Smooth muscle cell (in vitro differentiated cells): ENCODE results near the gene UGCG. TPM values are rescaled to one million over a fixed set of nuclear protein-coding genes. Genes with fewer than 3 reads are reported as not detected.

Experiments used
- DNase-seq: peaks from one replicate; lab custom pipeline; 2025; ENCODE audit not compliant: unreplicated experiment; lab: John Stamatoyannopoulos, UW
- H2AFZ ChIP-seq: fragments of 200-600 bp; sonication (generic); 2 replicates; pipeline ENCODE4 v1.6.0; 2016; ENCODE audit warnings: antibody characterized with exemption, low read depth, mild to moderate bottlenecking
- H3F3A ChIP-seq: fragments of 200-600 bp; sonication (generic); 2 replicates; pipeline ENCODE4 v1.6.0; 2017; ENCODE audit warnings: antibody characterized with exemption, low read depth
- H3K27ac ChIP-seq: fragments of 200-600 bp; sonication (generic); 2 replicates; pipeline ENCODE4 v1.5.1; 2016; ENCODE audit warnings: low read depth, mild to moderate bottlenecking
- H3K27me3 ChIP-seq: fragments of 200-600 bp; sonication (generic); 2 replicates; pipeline ENCODE4 v1.6.1; 2016; ENCODE audit warnings: low read depth, mild to moderate bottlenecking
- H3K36me3 ChIP-seq: fragments of 200-600 bp; sonication (generic); 2 replicates; pipeline ENCODE4 v1.5.1; 2016; ENCODE audit warnings: low read depth
- H3K4me1 ChIP-seq: fragments of 200-600 bp; sonication (generic); 2 replicates; pipeline ENCODE4 v1.5.1; 2016; ENCODE audit warnings: low read depth
- H3K4me2 ChIP-seq: fragments of 200-600 bp; sonication (generic); 2 replicates; pipeline ENCODE4 v1.6.0; 2016; ENCODE audit warnings: mild to moderate bottlenecking
- H3K4me3 ChIP-seq: fragments of 200-600 bp; sonication (generic); 2 replicates; pipeline ENCODE4 v1.5.1; 2016; ENCODE audit warnings: mild to moderate bottlenecking
- H3K79me2 ChIP-seq: fragments of 200-600 bp; sonication (generic); 2 replicates; pipeline ENCODE4 v1.6.0; 2016; ENCODE audit warnings: low read depth, mild to moderate bottlenecking
- H3K9ac ChIP-seq: fragments of 200-600 bp; sonication (generic); 2 replicates; pipeline ENCODE4 v1.6.0; 2016; ENCODE audit warnings: low read depth
- H3K9me3 ChIP-seq: fragments of 200-600 bp; sonication (generic); replicated peaks from 2 replicates; pipeline ENCODE4 v1.5.1; 2016; ENCODE audit warnings: low read depth
- H4K20me1 ChIP-seq: fragments of 200-600 bp; sonication (generic); 2 replicates; pipeline ENCODE4 v1.6.0; 2016; ENCODE audit warnings: low read depth
- WGBS: methylation state at CpG from one replicate; pipeline ENCODE4 v1.1.7; 2016; ENCODE audit warnings: low lambda C conversion rate; 5-methylcytosine and 5-hydroxymethylcytosine counted together
- polyA plus RNA-seq: library from polyadenylated mRNA; unstranded; fragments of >200 nt; fragmentation: Nextera tagmentation; extraction: Ambion mirVana; gene quantifications from 2 replicates; pipeline ENCODE4 v1.2.1, GENCODE V29; 2016
- total RNA-seq: library from RNA; depleted of rRNA; stranded (reverse); fragments of >200 nt; gene quantifications from 2 replicates; pipeline ENCODE4 v1.2.3, GENCODE V29; 2014
- TF ChIP-seq, protein P1 (sequence below): fragments of 200-600 bp; sonication (generic); IDR thresholded peaks from 2 replicates; pipeline ENCODE4 v1.5.1; 2017; ENCODE audit warnings: borderline replicate concordance, mild to moderate bottlenecking, antibody characterized with exemption; ENCODE audit not compliant: insufficient read depth, poor library complexity, severe bottlenecking

The UGCG gene
- total and polyA plus RNA-seq, 2 experiments from 2014 or later = 21.3 to 34.0 TPM

DNA sequence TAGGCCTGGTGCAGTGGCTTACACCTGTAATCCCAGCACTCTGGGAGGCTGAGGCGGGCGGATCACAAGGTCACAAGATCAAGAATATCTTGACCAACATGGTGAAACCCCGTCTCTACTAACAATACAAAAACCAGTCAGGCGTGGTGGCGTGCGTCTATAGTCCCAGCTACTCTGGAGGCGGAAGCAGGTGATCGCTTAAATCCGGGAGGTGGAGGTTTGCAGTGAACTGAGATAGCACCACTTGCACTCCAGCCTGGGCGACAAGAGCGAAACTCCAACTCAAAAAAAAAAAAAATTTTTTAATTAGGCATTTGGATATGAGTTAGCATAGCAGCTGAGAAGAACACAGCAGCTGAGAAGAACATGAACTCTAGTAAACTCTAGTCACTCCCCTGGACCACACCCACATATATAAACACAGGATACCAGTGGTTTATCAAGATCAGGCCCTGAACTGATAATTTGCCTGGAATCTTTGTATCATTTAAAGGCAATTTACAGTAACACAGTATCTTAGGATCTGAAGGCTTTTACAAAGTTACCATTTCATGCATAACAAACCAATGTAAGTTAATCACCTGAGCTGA is 4.6 kb upstream of the UGCG start:
- Histone ChIP-seq H3K4me2 (no peak overlapping the region), H3K79me2 (peaks cover 1% of the 10 kb centered on the region), H3K27ac (no peak overlapping the region), H3K4me3 (no peak overlapping the region), H3K9ac (no peak overlapping the region), H3K36me3 (no peaks in the 10 kb centered on the region), H3K4me1 (no peaks in the 10 kb centered on the region), H3K27me3 (no peaks in the 10 kb centered on the region), H4K20me1 (no peaks in the 10 kb centered on the region), H3F3A (peaks cover 3% of the 10 kb centered on the region), H3K9me3 (no peaks in the 10 kb centered on the region), H2AFZ (no peak overlapping the region)
- no peak for DNase-seq
- 94% methylated on average over 11 of the region's 11 CpGs for WGBS
- TF ChIP-seq, protein P1, sequence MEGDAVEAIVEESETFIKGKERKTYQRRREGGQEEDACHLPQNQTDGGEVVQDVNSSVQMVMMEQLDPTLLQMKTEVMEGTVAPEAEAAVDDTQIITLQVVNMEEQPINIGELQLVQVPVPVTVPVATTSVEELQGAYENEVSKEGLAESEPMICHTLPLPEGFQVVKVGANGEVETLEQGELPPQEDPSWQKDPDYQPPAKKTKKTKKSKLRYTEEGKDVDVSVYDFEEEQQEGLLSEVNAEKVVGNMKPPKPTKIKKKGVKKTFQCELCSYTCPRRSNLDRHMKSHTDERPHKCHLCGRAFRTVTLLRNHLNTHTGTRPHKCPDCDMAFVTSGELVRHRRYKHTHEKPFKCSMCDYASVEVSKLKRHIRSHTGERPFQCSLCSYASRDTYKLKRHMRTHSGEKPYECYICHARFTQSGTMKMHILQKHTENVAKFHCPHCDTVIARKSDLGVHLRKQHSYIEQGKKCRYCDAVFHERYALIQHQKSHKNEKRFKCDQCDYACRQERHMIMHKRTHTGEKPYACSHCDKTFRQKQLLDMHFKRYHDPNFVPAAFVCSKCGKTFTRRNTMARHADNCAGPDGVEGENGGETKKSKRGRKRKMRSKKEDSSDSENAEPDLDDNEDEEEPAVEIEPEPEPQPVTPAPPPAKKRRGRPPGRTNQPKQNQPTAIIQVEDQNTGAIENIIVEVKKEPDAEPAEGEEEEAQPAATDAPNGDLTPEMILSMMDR = no peak

- Histone ChIP-seq H3K4me1 (peaks cover 17% of the 10 kb centered on the region), H3K27me3 (no peaks in the 10 kb centered on the region), H3K27ac (peak overlapping the region; percentile 70), H3K9me3 (no peaks in the 10 kb centered on the region), H3F3A (peaks cover 3% of the 10 kb centered on the region), H4K20me1 (peaks cover 49% of the 10 kb centered on the region), H3K9ac (peak overlapping the region; percentile 80), H3K4me2 (peak overlapping the region; percentile 90), H2AFZ (no peak overlapping the region), H3K79me2 (peaks cover 52% of the 10 kb centered on the region), H3K4me3 (peak overlapping the region; percentile 99), H3K36me3 (no peaks in the 10 kb centered on the region)
- TF ChIP-seq, protein P1 = peak; percentile 21
- under 1% methylated on average over 30 of the region's 68 CpGs for WGBS
- DNase-seq = peak; percentile 42
These were observed 457 bp downstream of the UGCG start for GRCh38 chr9:111896942-111897600.

DNA sequence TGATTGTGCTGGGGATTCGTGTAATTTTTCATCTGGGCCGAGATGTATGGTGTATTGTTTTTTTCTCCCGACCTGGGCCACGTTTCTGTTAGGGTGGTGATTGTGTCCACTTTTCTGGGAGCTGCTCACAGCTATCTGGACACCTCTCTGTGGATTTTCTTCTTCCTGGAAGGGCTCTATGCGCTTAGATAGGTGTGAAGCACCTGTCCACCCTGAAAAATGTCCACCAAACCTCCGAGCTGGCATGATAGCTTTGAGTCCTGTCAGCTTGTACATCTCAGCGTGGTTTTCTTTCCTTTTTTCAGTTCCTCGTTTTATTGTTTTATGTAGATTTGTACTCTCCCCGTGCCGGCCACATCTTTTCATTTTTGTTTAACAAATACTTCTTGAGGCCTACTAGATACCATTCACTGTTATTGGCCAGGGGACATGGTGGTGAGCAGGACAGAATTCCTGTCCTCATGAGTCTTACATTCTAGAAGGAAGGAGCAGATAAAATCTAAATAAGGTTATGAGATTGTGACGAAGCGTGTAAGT is 1.1 kb downstream of the UGCG start:
- H3K27ac ChIP-seq = peak overlapping the region; percentile 70
- H3K9me3 ChIP-seq = no peaks in the 10 kb centered on the region
- H3K4me2 ChIP-seq = peak overlapping the region; percentile 90
- peaks cover 3% of the 10 kb centered on the region for H3F3A ChIP-seq
- H3K36me3 ChIP-seq = no peaks in the 10 kb centered on the region
- WGBS = 12% methylated on average over 12 of the region's 12 CpGs
- H3K27me3 ChIP-seq = no peaks in the 10 kb centered on the region
- peaks cover 17% of the 10 kb centered on the region for H3K4me1 ChIP-seq
- H3K9ac ChIP-seq = peak overlapping the region; percentile 80
- H3K79me2 ChIP-seq = peaks cover 58% of the 10 kb centered on the region
- H3K4me3 ChIP-seq = peak overlapping the region; percentile 99
- peaks cover 55% of the 10 kb centered on the region for H4K20me1 ChIP-seq
- TF ChIP-seq, protein P1 = no peak
- no peak overlapping the region for H2AFZ ChIP-seq
- DNase-seq = no peak
